ENCODE measurements around the gene PLA2G1B. TPM values are rescaled to one million over a fixed set of nuclear protein-coding genes. Genes with fewer than 3 reads are reported as not detected.

The PLA2G1B gene
- total RNA-seq, 4 donors from 2014 or later = not detected

GRCh38 chr12:120353136-120353535, 25.6 kb upstream of the PLA2G1B start:
- intact Hi-C loops (cut with DNase I) = no loop called here
- Histone ChIP-seq H3K9me3 (no peaks in the 10 kb centered on the region), H3K36me3 (no peaks in the 10 kb centered on the region), H3K4me3 (replicated peaks in 1 of 3) (no peak overlapping the region), H3K27ac (no peak overlapping the region), H3K4me1 (peaks cover 0 to 3% of the 10 kb centered on the region in 2 donors), H3K27me3 (no peaks in the 10 kb centered on the region)
- no peak for DNase-seq
- TF ChIP-seq POLR2A (IDR thresholded peaks at IDR 0.05) = no peak
- TF ChIP-seq CTCF (IDR thresholded peaks at IDR 0.05) = no peak
- WGBS, 2 donors = 93 to 98% methylated on average over 6 of the region's 6 CpGs

GRCh38 chr12:120352117-120352516, 24.5 kb upstream of the PLA2G1B start:
- Histone ChIP-seq H3K4me1 (peaks cover 0 to 7% of the 10 kb centered on the region in 2 donors), H3K36me3 (no peaks in the 10 kb centered on the region), H3K27me3 (no peaks in the 10 kb centered on the region), H3K9me3 (no peaks in the 10 kb centered on the region), H3K27ac (no peak overlapping the region), H3K4me3 (replicated peaks in 1 of 3) (no peak overlapping the region)
- TF ChIP-seq CTCF (IDR thresholded peaks at IDR 0.05) = no peak
- TF ChIP-seq POLR2A (IDR thresholded peaks at IDR 0.05) = no peak
- no peak for DNase-seq
- 73 to 84% methylated on average over 5 of the region's 5 CpGs for WGBS, 2 donors
- intact Hi-C loops (cut with DNase I) = no loop called here

GRCh38 chr12:120350576-120351350, 23.2 kb upstream of the PLA2G1B start:
- no peak overlapping the region for H3K27ac ChIP-seq
- no peak for DNase-seq
- no peak overlapping the region for H3K4me3 ChIP-seq (replicated peaks in 1 of 3)

GRCh38 chr12:120347766-120348165, 20.2 kb upstream of the PLA2G1B start:
- H3K4me1 ChIP-seq = peaks cover 0 to 6% of the 10 kb centered on the region in 2 donors
- no peaks in the 10 kb centered on the region for H3K36me3 ChIP-seq
- DNase-seq = no peak
- intact Hi-C loops (cut with DNase I) = no loop called here
- H3K4me3 ChIP-seq (replicated peaks in 1 of 3) = no peak overlapping the region
- 89 to 95% methylated on average over 2 to 4 of the region's 11 CpGs for WGBS, 2 donors
- TF ChIP-seq CTCF (IDR thresholded peaks at IDR 0.05) = no peak
- no peak for TF ChIP-seq POLR2A (IDR thresholded peaks at IDR 0.05)
- no peaks in the 10 kb centered on the region for H3K27me3 ChIP-seq
- no peaks in the 10 kb centered on the region for H3K9me3 ChIP-seq
- no peak overlapping the region for H3K27ac ChIP-seq

More at GRCh38 chr12:120350576-120351350, 23.2 kb upstream of the PLA2G1B start:
- H3K4me1 ChIP-seq = peaks cover 0 to 6% of the 10 kb centered on the region in 2 donors
- WGBS, 2 donors = 79 to 88% methylated on average over 15 to 16 of the region's 19 CpGs
- no peaks in the 10 kb centered on the region for H3K36me3 ChIP-seq
- intact Hi-C loops (cut with DNase I) = no loop called here
- no peaks in the 10 kb centered on the region for H3K9me3 ChIP-seq
- no peaks in the 10 kb centered on the region for H3K27me3 ChIP-seq
- no peak for TF ChIP-seq POLR2A (IDR thresholded peaks at IDR 0.05)
- no peak for TF ChIP-seq CTCF (IDR thresholded peaks at IDR 0.05)

- no peaks in the 10 kb centered on the region for H3K36me3 ChIP-seq
- 92 to 95% methylated on average over 7 of the region's 7 CpGs for WGBS, 2 donors
- DNase-seq = no peak
- no peaks in the 10 kb centered on the region for H3K9me3 ChIP-seq
- H3K27me3 ChIP-seq = no peaks in the 10 kb centered on the region
- H3K27ac ChIP-seq = no peak overlapping the region
- no peak overlapping the region for H3K4me3 ChIP-seq (replicated peaks in 1 of 3)
- intact Hi-C loops (cut with DNase I) = no loop called here
- H3K4me1 ChIP-seq = peaks cover 0 to 6% of the 10 kb centered on the region in 2 donors
- TF ChIP-seq CTCF (IDR thresholded peaks at IDR 0.05) (peak in 1 of 6 experiments; percentile 25), POLR2A (IDR thresholded peaks at IDR 0.05) (no peak)
Measured at GRCh38 chr12:120346681-120347080, 19.1 kb upstream of the PLA2G1B start.
